ENCODE data around the gene CCL20.
"Not testable (repeated sequence)": the region's sequence is repeated elsewhere in the genome, so short reads cannot be mapped to it uniquely, and the experiment has no call there.

CCL20 gene

GRCh38 chr2:227793148-227793712, 20.4 kb upstream of the CCL20 start:
- no peaks in the 10 kb centered on the region for H3K9me2 ChIP-seq (replicated peaks; ENCODE audit: control insufficient read depth, low read length)
- H3K27me3 ChIP-seq (ENCODE audit: control insufficient read depth, low read length), result no peaks in the 10 kb centered on the region; the same call in 1 of the 2 replicates
- H3K27ac ChIP-seq (ENCODE audit: low read depth, low read length), result no peak overlapping the region
- H4K20me1 ChIP-seq (ENCODE audit: control insufficient read depth, insufficient read depth, low read depth, low read length), result no peaks in the 10 kb centered on the region
- H3F3A ChIP-seq (ENCODE audit: control insufficient read depth, insufficient read depth), result no peaks in the 10 kb centered on the region
- H3K36me3 ChIP-seq (ENCODE audit: control insufficient read depth, low read length), result no peaks in the 10 kb centered on the region
- no peaks in the 10 kb centered on the region for H3K79me2 ChIP-seq (ENCODE audit: control insufficient read depth, low read length)
- no peak overlapping the region for H3K4me3 ChIP-seq (ENCODE audit: low read length)
- no peaks in the 10 kb centered on the region for H3K9me3 ChIP-seq (ENCODE audit: control insufficient read depth, insufficient read depth, low read length)
- H3K4me2 ChIP-seq (ENCODE audit: low read length), result no peak overlapping the region
- TF ChIP-seq CTCF (IDR thresholded peaks at IDR 0.05; ENCODE audit: low read depth, low read length, poor library complexity, severe bottlenecking) (no peak), EZH2phosphoT487 (IDR thresholded peaks at IDR 0.05; ENCODE audit: borderline replicate concordance, low read length) (no peak)
- no peaks in the 10 kb centered on the region for H3K4me1 ChIP-seq (ENCODE audit: control insufficient read depth, low read length)

GRCh38 chr2:227796045-227796711, 17.5 kb upstream of the CCL20 start:
- Histone ChIP-seq H3K9me2 (replicated peaks; ENCODE audit: control insufficient read depth, low read length) (no peaks in the 10 kb centered on the region), H3K4me3 (ENCODE audit: low read length) (no peak overlapping the region), H3K4me1 (ENCODE audit: control insufficient read depth, low read length) (no peaks in the 10 kb centered on the region), H3K27me3 (ENCODE audit: control insufficient read depth, low read length) (no peaks in the 10 kb centered on the region), H3K27ac (ENCODE audit: low read depth, low read length) (no peak overlapping the region), H3K36me3 (ENCODE audit: control insufficient read depth, low read length) (no peaks in the 10 kb centered on the region), H4K20me1 (ENCODE audit: control insufficient read depth, insufficient read depth, low read depth, low read length) (no peaks in the 10 kb centered on the region), H3K9me3 (ENCODE audit: control insufficient read depth, insufficient read depth, low read length) (no peaks in the 10 kb centered on the region), H3F3A (ENCODE audit: control insufficient read depth, insufficient read depth) (no peaks in the 10 kb centered on the region), H3K4me2 (ENCODE audit: low read length) (no peak overlapping the region), H3K79me2 (ENCODE audit: control insufficient read depth, low read length) (no peaks in the 10 kb centered on the region)
- TF ChIP-seq CTCF (IDR thresholded peaks at IDR 0.05; ENCODE audit: low read depth, low read length, poor library complexity, severe bottlenecking) (no peak), EZH2phosphoT487 (IDR thresholded peaks at IDR 0.05; ENCODE audit: borderline replicate concordance, low read length) (no peak)

- not testable (repeated sequence) for H3K27me3 ChIP-seq (ENCODE audit: control insufficient read depth, low read length); H3F3A ChIP-seq (ENCODE audit: control insufficient read depth, insufficient read depth); H3K9me2 ChIP-seq (replicated peaks; ENCODE audit: control insufficient read depth, low read length); H3K4me2 ChIP-seq (ENCODE audit: low read length); H4K20me1 ChIP-seq (ENCODE audit: control insufficient read depth, insufficient read depth, low read depth, low read length); H3K79me2 ChIP-seq (ENCODE audit: control insufficient read depth, low read length); H3K27ac ChIP-seq (ENCODE audit: low read depth, low read length); H3K9me3 ChIP-seq (ENCODE audit: control insufficient read depth, insufficient read depth, low read length); H3K36me3 ChIP-seq (ENCODE audit: control insufficient read depth, low read length); H3K4me1 ChIP-seq (ENCODE audit: control insufficient read depth, low read length); H3K4me3 ChIP-seq (ENCODE audit: low read length)
Measured at GRCh38 chr2:227796768-227797167, 16.9 kb upstream of the CCL20 start.

- Histone ChIP-seq H3K4me3 (ENCODE audit: low read length) (no peak overlapping the region), H3K27ac (ENCODE audit: low read depth, low read length) (no peak overlapping the region), H3K4me1 (ENCODE audit: control insufficient read depth, low read length) (no peaks in the 10 kb centered on the region), H3K9me2 (replicated peaks; ENCODE audit: control insufficient read depth, low read length) (no peaks in the 10 kb centered on the region), H4K20me1 (ENCODE audit: control insufficient read depth, insufficient read depth, low read depth, low read length) (no peaks in the 10 kb centered on the region), H3K9me3 (ENCODE audit: control insufficient read depth, insufficient read depth, low read length) (no peaks in the 10 kb centered on the region), H3F3A (ENCODE audit: control insufficient read depth, insufficient read depth) (no peaks in the 10 kb centered on the region), H3K27me3 (ENCODE audit: control insufficient read depth, low read length) (no peaks in the 10 kb centered on the region), H3K36me3 (ENCODE audit: control insufficient read depth, low read length) (no peaks in the 10 kb centered on the region), H3K79me2 (ENCODE audit: control insufficient read depth, low read length) (no peaks in the 10 kb centered on the region), H3K4me2 (ENCODE audit: low read length) (no peak overlapping the region)
- TF ChIP-seq EZH2phosphoT487 (IDR thresholded peaks at IDR 0.05; ENCODE audit: borderline replicate concordance, low read length), result no peak
- TF ChIP-seq CTCF (IDR thresholded peaks at IDR 0.05; ENCODE audit: low read depth, low read length, poor library complexity, severe bottlenecking), result no peak
Measured at GRCh38 chr2:227799202-227799601, 14.4 kb upstream of the CCL20 start.

All from DOHH2 (cell line).